ENCODE measurements around the gene TNC. TPM values are rescaled to one million over a fixed set of nuclear protein-coding genes. Genes with fewer than 3 reads are reported as not detected.

TNC gene
- total and polyA plus RNA-seq, 2 donors (not counting 1 experiment from before 2014, with no cell fraction given) = not detected

GRCh38 chr9:115106642-115107041 lies 11.3 kb downstream of the TNC start:
- no CpG with 5 or more reads among the region's 2 CpGs for WGBS (ENCODE audit: insufficient coverage)
- POLR2A ChIA-PET = no interaction called here
- CTCF ChIA-PET = no interaction called here

GRCh38 chr9:115106001-115106400 lies 12.0 kb downstream of the TNC start:
- Mint-ChIP-seq H3K27ac (no peak overlapping the region), H3K27me3 (peaks cover 16% of the 10 kb centered on the region), H3K4me1 (no peaks in the 10 kb centered on the region), H3K9me3 (ENCODE audit: insufficient read depth) (no peaks in the 10 kb centered on the region), H3K4me3 (no peak overlapping the region)
- H3K4me2 ChIP-seq (replicated peaks; ENCODE audit: low read depth, low read length, poor library complexity, severe bottlenecking) = no peak overlapping the region
- H3K27ac ChIP-seq (ENCODE audit: low read length in 2 of 2) = no peak overlapping the region
- ChIA-PET CTCF (no interaction called here), POLR2A (no interaction called here)
- H3K9me3 ChIP-seq (ENCODE audit: control extremely low read depth in 1 of 3, control insufficient read depth in 2 of 3, insufficient read depth in 1 of 3, low read length in 2 of 3) = no peaks in the 10 kb centered on the region
- H2AFZ ChIP-seq (ENCODE audit: insufficient read depth, low read depth, low read length, poor library complexity, severe bottlenecking) = no peak overlapping the region
- TF ChIP-seq CTCF (IDR thresholded peaks at IDR 0.05) (no peak), EZH2 (IDR thresholded peaks at IDR 0.05; ENCODE audit: borderline replicate concordance, insufficient read depth, low read depth, low read length, poor library complexity, severe bottlenecking) (no peak)
- no peak overlapping the region for H3K9ac ChIP-seq (ENCODE audit: low read length)
- no peaks in the 10 kb centered on the region for H3K27me3 ChIP-seq (replicated peaks in 1 of 4; ENCODE audit: control extremely low read depth in 1 of 4, control insufficient read depth in 3 of 4, insufficient read depth in 4 of 4, low read length in 3 of 4)
- intact Hi-C loops (cut with micrococcal nuclease) = no loop called here
- no peaks in the 10 kb centered on the region for H3K79me2 ChIP-seq (ENCODE audit: control insufficient read depth, insufficient read depth, low read length)
- DNase-seq = no peak
- no peaks in the 10 kb centered on the region for H3K4me1 ChIP-seq (ENCODE audit: control insufficient read depth in 2 of 2, insufficient read depth in 2 of 2, low read length in 2 of 2)
- no peak for ATAC-seq (ENCODE audit: low read depth)
- no peaks in the 10 kb centered on the region for H3K36me3 ChIP-seq (replicated peaks in 1 of 2; ENCODE audit: control extremely low read depth in 1 of 2, control insufficient read depth in 1 of 2, extremely low read depth in 1 of 2, insufficient read depth in 2 of 2, low read length in 1 of 2)
- no peak overlapping the region for H3K4me3 ChIP-seq (ENCODE audit: control extremely low read depth in 1 of 5, extremely low read depth in 1 of 5, insufficient read depth in 1 of 5, low read depth in 2 of 5, low read length in 4 of 5)
- H4K20me1 ChIP-seq (ENCODE audit: control insufficient read depth, insufficient read depth, low read length, poor library complexity, severe bottlenecking) = no peaks in the 10 kb centered on the region
- 100% methylated on average over 1 of the region's 1 CpG for WGBS (ENCODE audit: insufficient coverage)

More at GRCh38 chr9:115106642-115107041, 11.3 kb downstream of the TNC start:
- H3K27me3 ChIP-seq (replicated peaks in 1 of 4; ENCODE audit: control extremely low read depth in 1 of 4, control insufficient read depth in 3 of 4, insufficient read depth in 4 of 4, low read length in 3 of 4) = no peaks in the 10 kb centered on the region
- no peak overlapping the region for H3K4me3 ChIP-seq (ENCODE audit: control extremely low read depth in 1 of 5, extremely low read depth in 1 of 5, insufficient read depth in 1 of 5, low read depth in 2 of 5, low read length in 4 of 5)
- no peak overlapping the region for H3K4me2 ChIP-seq (replicated peaks; ENCODE audit: low read depth, low read length, poor library complexity, severe bottlenecking)
- H3K36me3 ChIP-seq (replicated peaks in 1 of 2; ENCODE audit: control extremely low read depth in 1 of 2, control insufficient read depth in 1 of 2, extremely low read depth in 1 of 2, insufficient read depth in 2 of 2, low read length in 1 of 2) = no peaks in the 10 kb centered on the region
- H2AFZ ChIP-seq (ENCODE audit: insufficient read depth, low read depth, low read length, poor library complexity, severe bottlenecking) = no peak overlapping the region
- no peak for DNase-seq
- Mint-ChIP-seq H3K27ac (no peak overlapping the region), H3K27me3 (peaks cover 16% of the 10 kb centered on the region), H3K4me3 (no peak overlapping the region), H3K4me1 (no peaks in the 10 kb centered on the region), H3K9me3 (ENCODE audit: insufficient read depth) (no peaks in the 10 kb centered on the region)
- H3K9ac ChIP-seq (ENCODE audit: low read length) = no peak overlapping the region
- H3K4me1 ChIP-seq (ENCODE audit: control insufficient read depth in 2 of 2, insufficient read depth in 2 of 2, low read length in 2 of 2) = no peaks in the 10 kb centered on the region
- H3K27ac ChIP-seq (ENCODE audit: low read length in 2 of 2) = no peak overlapping the region
- no peak for ATAC-seq (ENCODE audit: low read depth)
- intact Hi-C loops (cut with micrococcal nuclease) = no loop called here
- no peak for TF ChIP-seq CTCF (IDR thresholded peaks at IDR 0.05)
- TF ChIP-seq EZH2 (IDR thresholded peaks at IDR 0.05; ENCODE audit: borderline replicate concordance, insufficient read depth, low read depth, low read length, poor library complexity, severe bottlenecking) = no peak
- H3K79me2 ChIP-seq (ENCODE audit: control insufficient read depth, insufficient read depth, low read length) = no peaks in the 10 kb centered on the region
- no peaks in the 10 kb centered on the region for H3K9me3 ChIP-seq (ENCODE audit: control extremely low read depth in 1 of 3, control insufficient read depth in 2 of 3, insufficient read depth in 1 of 3, low read length in 2 of 3)
- H4K20me1 ChIP-seq (ENCODE audit: control insufficient read depth, insufficient read depth, low read length, poor library complexity, severe bottlenecking) = no peaks in the 10 kb centered on the region

All from B cell (primary cell).